SU-DHL-6 (cell line): Measurements from ENCODE around the gene NHP2.

Source experiments
- EZH2phosphoT487 ChIP-seq: fragments of 200-600 bp; sonication (generic), shearing (Covaris generic); conservative IDR thresholded peaks from 2 replicates; pipeline ENCODE4 v1.6.1; 2018; ENCODE audit warnings: mild to moderate bottlenecking, antibody characterized with exemption, low read length, moderate library complexity, mixed read lengths
- TF ChIP-seq, protein P1 (sequence below): fragments of 200-600 bp; sonication (generic); IDR thresholded peaks from one replicate; pipeline ENCODE4 v1.5.1; 2017; ENCODE audit warnings: antibody characterized with exemption, mild to moderate bottlenecking, low read length, moderate library complexity; ENCODE audit not compliant: insufficient read depth, poor library complexity, severe bottlenecking

- TF ChIP-seq, protein P1, sequence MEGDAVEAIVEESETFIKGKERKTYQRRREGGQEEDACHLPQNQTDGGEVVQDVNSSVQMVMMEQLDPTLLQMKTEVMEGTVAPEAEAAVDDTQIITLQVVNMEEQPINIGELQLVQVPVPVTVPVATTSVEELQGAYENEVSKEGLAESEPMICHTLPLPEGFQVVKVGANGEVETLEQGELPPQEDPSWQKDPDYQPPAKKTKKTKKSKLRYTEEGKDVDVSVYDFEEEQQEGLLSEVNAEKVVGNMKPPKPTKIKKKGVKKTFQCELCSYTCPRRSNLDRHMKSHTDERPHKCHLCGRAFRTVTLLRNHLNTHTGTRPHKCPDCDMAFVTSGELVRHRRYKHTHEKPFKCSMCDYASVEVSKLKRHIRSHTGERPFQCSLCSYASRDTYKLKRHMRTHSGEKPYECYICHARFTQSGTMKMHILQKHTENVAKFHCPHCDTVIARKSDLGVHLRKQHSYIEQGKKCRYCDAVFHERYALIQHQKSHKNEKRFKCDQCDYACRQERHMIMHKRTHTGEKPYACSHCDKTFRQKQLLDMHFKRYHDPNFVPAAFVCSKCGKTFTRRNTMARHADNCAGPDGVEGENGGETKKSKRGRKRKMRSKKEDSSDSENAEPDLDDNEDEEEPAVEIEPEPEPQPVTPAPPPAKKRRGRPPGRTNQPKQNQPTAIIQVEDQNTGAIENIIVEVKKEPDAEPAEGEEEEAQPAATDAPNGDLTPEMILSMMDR: no peak
- TF ChIP-seq EZH2phosphoT487: no peak
Observed at GRCh38 chr5:178111925-178112324, 41.8 kb downstream of the NHP2 start.
